Lung microvascular endothelial cell (primary cell): ENCODE results near the gene PDCD11. TPM values are rescaled to one million over a fixed set of nuclear protein-coding genes. Genes with fewer than 3 reads are reported as not detected.

Experiments used
- DNase-seq, 2 donors: peaks; one replicate each; pipeline versions ENCODE4 v3.0.0 to v3.0.0-alpha.2; 2010; ENCODE audit warnings: low read depth in 2 of 2
- total RNA-seq: library from RNA; depleted of rRNA; stranded (reverse); fragments of >200 nt; gene quantifications from 2 replicates; pipeline ENCODE4 v1.2.1, GENCODE V29; 2014

Gene PDCD11
- total RNA-seq, 1 donor from 2014 or later, result 27.2 TPM

DNA sequence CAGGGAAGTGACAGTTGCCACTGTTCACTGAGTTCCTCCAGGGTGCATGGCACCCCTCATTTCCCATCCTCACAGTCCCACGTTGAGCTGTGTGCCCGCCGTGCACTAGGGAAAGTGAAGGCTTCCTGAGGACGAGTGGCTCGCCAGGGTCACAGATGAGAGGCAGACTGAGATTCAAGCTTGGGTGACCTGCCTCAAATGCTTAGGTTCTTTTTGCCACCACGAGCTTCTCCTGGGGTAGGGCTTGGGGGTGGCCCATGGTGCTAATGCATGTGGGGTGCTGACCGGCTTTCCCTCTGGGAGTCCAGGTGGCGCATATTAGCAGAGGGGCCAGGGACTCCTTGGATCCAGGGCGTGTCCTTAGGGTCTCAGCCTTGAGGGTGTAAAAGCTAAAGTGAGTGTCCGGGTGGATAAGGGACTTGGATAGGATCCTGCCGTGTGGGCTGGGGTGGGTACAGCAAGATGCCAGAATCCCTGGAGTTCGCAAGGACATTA is 53.8 kb downstream of the PDCD11 start:
- DNase-seq, result no peak

DNA sequence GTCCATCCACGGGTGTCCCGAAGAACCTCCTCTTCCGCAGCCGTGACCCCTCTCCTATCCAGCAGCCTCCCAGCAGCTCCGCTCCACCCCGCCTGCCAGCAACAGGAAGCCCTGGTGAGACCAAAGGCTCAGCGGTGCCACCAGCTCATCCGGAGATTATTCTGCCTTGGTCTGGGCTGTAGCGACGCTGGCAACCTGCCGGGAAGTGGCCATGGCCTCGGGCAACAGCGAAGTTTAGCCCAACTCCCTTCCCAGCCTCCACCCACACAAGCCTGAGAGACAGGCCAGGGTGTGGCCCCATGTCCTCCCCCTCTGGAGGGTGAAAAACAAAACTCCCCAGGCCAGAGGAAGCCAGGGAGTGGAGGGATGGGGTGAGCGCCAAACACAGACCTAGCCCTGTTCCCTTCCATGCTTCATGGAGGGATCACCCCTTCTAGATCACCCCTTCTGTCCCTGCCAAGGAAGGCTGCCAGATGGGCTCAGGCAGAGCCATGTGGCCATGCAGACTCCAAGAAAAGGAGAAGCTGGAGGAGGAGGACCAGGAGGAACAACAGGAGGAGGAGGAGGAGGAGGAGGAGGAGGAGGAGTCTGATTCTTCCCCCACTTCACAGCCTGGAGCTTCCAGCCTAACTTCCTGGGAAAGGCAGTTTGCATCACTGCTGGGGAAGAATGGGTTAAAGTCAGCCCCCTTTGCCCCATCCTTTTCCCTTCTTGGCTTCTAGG is 54.8 kb downstream of the PDCD11 start:
- peak; percentile 47 to 51 for DNase-seq

DNA sequence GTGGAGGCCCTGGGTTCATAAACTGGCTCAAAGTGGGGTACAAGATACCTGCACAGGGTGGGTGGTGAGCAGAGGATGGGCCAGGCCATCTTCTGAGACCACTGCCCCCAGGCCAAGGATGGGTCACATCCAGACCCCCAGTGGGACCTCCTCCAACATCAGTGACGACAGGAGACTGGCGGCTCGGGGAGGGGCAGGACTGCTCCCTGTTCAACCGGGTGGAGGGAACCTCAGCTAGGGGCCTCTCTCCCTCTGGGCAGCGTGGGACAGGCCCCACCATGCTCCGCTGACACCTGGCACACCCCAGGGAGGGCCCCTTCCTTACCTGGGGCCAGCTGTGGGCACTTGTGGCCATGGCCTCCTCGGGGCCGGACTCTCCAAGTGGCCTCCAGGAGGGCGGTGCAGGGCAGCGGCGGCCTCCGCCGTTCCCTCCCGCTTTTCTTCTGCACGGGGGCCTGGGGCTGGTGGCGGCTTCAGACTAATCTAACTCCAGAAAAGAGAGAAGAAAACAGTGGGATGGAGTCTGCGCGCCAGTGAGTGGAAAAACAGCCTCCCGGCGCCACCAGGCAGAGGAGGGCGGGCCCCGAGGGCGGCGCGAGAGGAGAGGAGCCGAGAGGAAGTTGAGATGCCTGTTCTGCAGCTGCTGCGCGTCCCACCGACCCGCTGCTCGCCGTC is 55.5 kb downstream of the PDCD11 start, which contains the start of gene CALHM2:
TSS of gene CALHM2 (minus strand) at position 540 of the 675 bp plus-strand sequence. CDS start 2,429 bp downstream, outside the sequence.
- peak; percentile 49 to 54 for DNase-seq

DNA sequence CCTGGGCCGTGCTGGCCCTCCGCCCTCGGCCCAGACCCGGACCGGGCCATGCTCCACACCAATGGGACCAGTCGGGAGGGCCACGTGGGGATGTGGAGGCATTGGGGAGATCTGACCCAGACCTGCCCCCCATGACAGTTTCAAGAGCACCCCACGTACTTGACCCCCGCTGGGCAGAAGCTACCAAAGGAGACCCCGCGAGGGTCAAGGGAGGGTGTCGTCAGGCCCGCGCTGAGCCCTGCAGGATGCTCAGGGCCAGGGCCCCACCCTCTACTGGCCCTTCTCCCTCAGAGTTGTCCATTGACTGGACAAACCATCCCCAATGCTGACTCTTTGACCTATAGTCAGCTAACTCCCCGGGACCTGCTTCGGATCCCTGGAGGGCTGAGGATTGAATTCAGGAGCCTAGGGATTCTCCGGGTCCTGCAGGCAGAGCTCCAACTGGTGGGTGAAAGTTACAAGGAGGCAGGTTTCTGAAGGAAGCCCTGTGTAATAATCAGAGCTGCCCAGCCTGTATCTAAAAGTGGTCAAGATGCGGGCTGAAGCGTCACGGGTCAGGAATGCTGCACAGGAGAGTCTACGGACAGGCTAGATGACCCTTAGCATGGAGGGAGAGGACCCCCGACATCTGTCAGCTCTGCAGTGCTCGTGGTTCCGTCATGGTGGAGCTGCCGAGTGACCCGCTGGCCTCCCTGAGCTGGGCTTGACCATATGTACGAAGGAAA is 56.2 kb downstream of the PDCD11 start:
- no peak for DNase-seq

DNA sequence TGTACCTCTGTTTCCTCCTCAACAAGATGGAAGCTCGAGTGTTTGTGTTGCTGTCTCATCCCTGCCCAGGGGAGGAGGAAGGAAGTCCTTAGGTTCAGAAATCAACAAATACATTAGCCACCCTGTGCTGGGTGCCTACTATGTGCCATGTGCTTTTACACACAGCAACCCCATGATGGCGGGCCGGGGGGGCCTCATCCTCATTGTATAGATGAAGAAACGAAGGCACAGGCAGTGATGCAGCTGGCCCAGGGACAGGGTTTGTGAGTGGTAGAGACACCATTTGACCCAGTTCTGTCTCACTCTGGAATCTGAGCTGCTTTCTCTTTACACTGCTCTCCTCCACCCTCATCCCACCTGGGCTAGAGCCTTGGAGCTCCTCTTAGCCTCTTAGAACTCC is 57.6 kb downstream of the PDCD11 start:
- DNase-seq, result no peak

DNA sequence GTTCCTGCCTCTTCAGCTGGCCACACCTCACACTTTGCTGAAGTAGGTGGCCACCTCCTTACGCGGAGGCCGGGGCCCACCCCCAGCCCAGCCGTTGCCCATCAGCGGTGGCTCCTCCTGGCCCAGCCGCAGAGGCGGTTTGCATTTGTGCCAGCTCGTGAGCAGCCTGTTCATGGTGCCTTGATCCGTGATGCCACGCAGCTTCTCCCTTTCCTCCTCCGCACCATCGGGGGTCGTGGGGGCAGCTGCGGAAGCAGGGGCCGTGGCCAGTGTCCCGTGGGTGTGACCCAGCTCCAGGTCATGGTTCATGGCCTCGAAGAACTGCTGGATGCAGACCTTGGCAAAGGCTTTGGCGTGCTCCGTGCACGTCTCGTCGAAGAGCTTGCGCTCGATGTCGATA is 58.8 kb downstream of the PDCD11 start:
- no peak for DNase-seq

DNA sequence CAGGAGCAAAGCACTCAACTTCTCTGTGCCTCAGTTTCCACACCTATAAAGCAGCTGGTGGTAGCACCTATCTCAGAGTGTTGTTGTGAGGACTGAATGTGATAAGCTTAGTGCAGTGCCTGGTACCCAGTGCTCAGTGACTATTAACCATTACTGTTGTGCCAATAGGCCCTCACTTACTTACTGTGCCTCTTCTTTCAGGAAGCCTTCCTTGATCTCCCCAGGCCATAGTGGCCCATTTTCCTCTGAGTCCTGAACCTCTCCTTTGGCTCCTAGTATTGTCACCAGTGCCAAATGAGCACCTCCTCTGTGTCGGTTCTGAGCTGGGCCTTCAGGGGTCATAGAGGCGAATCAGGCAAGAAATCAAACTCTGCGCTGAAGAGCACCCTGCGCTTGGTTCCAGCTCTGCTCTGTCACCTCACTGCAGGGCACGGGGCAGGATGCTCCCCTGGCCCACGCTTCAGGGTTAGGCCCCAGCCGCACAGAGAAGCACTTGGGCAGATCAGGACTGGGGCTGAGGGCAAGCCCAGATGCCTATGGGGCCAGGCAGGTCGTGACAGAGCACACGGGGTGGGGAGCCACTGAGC is 59.7 kb downstream of the PDCD11 start:
- DNase-seq, result no peak

DNA sequence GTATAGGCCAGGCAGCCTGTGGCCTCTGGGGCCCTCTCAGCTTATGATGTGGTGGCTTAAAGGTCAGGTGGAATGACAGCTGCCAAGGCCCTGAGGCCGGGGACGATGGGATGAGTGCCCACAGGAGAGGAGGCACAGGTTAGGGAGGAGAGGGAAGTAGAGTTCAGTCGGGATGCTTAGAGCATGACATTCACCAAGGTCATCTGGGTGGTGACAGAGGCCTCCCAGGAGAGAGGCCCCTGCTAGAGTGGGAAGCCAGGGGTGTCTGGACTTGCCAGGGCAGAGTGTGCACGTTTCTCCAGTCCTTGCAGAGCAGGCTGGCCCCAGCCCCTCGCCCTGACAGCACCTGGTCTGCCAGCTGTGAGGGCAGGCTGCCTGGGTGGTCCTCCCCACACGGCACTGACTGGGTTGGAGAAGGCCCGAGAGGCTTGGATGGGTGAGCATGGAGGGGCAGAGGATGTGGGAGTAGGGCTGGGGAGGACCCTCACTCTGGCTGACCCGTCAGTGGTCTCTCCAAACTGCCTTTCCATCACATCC is 60.8 kb downstream of the PDCD11 start:
- DNase-seq, result no peak

DNA sequence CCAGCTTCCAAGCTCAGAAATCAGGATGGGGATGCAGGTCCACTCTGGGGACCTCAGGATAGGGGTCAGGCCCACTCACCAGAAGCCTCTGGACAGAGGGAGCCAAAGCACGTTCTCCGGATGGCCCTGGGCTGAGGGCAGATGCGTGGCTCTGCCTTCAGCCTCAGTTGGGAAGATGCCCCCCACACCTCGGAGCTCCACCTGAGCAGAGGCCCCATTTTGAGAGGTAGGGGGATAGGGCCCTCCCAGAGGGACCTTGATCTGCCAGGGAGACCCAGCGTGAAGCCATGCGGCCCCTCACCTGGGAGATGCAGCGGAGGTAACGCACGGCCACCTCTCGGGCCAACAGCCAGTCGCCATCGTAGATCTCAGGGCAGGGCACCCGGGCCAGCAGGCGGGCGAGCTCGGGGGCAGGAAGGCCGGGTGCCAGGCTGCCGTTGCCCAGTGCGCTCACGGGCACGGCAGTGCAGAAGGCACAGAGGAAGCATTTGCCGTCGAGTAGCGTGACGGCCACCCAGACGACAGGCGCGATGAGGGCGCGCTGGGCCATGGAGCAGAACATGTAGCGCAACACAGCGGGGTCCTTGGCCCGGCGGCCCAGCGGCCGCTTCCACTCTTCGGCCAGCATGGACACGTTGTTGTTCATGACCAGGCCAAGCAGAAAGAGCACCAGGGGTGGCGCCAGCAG is 61.6 kb downstream of the PDCD11 start:
- no peak for DNase-seq

DNA sequence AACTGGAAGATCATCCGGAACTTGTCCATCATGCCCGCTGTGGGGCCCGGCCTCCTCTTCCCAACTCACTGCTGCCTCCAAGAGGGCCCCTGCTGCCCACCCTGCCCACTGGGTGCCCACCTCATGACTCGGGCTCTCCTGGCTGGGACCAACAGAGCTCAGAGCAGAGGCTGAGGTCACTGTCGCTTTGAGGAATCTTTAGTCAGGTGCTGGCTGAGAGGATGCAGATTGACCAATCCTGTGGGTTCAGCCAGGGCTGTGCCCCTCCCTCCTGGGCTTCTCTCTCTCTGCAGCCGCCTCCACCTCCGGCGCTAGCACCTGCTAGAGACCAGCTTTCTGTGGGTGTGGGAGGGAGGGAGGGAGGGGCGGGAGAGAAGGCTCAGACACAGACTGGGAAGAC is 62.3 kb downstream of the PDCD11 start, which contains the start of gene CALHM1:
TSS of gene CALHM1 (minus strand) at position 181 of the 400 bp plus-strand sequence. CDS start at position 32, 149 bp downstream.
- no peak for DNase-seq

DNA sequence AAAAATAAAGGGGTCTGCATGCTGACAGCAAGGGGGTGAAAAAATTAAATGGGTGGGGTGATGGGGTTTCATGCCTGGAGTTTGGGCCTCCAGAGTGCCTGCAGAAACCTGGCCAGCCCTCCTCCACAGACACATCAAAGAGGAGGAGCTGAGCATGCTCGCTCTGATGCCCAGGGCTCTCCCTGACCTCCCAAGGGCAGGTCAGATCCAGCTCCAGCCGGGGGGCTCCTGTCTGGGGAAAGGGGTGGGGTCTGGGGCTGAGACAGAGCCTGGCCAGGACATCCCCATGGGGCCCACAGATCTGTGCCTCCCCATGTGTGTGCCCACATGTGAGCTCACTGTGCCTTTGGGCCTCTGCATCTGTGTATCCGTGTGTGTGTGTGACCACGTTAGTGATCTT is 63.2 kb downstream of the PDCD11 start:
- no peak for DNase-seq

DNA sequence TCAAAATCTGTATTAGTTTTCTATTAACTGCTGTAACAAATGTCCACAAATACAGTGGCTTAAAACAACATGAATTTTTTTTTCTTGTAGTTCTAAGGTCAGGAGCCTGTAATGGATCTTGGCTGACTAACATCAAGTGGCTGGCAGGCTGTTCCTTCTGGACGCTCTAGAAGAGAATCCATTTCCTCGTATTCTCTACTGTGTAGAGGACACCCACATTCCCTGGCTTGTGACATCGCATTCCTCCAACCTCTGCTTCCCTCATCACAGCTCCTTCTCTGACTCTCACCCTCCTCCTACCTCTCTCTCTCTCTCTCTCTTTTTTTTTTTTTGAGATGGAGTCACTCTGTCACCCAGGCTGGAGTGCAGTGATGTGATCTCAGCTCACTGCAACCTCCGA is 67.1 kb downstream of the PDCD11 start:
- no peak for DNase-seq

DNA sequence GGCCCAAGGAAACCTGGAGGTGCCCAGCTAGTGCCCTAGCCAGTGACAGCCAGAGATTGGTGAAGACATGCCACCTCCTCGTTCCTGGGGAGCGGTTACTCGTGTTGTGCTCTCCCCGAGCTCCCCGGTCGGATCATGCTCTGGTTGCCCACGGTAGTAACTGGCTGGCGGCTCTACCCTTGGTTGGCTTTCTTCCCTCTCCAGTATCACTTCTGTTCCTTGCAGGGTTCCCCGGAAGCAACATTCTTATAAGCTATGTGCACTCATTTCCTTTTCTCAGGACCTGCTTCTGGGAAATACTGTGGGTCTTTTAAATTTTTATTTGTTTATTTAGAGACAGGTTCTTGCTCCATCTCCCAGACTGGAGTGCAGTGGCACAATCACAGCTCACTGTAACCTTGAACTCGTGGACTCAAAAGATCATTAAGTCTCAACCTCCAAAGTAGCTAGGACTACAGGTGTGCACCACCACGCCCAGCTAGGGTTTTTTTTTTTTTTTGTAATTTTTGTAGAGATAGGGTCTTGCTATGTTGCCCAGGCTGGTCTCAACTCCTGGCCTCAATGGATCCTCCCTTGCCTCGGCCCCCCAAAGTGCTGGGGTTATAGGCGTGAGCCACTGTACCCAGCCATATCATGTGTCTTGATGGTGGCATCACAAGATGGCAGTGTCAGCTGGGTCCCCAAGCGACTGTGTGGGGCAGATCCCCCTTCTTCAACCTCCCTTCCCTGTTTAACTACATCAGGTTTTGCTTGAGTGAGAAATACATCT is 69.2 kb downstream of the PDCD11 start:
- DNase-seq, result no peak

DNA sequence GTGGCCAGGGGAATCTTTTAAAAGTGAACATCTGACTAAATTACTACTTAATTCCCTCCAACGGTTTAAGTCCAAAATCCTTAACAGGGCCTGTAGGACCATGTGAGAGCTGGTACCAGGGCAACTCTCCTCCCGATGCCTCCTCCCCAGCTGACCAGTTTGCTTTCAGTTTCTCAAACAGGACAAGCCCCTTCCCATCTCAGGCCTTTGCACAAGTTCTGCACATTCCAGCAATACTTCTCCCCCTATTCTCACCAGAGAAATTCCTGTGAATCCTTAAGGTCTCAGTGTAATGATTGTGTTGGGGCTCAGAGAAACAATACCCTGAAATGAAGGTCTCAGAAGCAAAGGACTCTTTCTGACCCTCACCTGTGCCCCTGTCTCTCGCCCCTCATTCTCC is 70.3 kb downstream of the PDCD11 start:
- DNase-seq, result no peak

DNA sequence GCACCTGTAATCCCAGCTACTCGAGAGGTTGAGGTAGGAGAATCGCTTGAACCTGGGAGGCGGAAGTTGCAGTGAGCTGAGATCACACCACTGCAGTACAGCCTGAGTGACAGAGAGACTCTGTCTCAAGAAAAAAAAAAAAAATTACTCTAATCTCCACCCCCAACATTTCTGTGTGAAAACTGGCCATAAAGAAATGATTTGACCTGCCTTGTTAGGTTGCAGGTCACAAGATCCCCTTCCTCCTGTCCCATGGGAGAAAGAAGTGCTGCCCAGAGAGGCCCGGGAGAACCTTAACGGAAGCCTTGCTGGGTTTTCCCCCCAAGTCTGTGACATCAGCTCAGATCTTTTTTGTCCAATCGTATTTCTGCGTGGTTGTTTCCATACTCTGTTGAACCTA is 71.0 kb downstream of the PDCD11 start:
- no peak for DNase-seq

DNA sequence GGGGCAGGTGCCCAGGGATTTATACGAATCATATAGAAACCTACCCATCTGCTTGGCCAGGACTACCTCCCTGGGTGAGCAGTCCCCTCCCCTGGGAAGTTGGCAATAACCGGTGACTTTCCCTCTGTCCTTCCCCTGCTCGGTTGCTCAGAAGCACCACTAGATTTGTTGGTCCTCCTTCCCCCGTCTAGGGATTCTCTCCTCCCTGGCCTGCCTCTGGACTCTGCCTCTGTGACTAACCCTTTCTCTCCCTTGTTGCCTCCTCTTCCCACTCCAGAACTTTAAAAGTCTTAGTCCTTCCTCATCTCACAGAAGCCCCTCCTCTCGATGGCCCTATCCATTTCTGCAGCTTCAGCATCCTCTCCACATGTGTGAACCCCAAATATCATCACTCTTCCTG is 72.8 kb downstream of the PDCD11 start:
- DNase-seq, result no peak

DNA sequence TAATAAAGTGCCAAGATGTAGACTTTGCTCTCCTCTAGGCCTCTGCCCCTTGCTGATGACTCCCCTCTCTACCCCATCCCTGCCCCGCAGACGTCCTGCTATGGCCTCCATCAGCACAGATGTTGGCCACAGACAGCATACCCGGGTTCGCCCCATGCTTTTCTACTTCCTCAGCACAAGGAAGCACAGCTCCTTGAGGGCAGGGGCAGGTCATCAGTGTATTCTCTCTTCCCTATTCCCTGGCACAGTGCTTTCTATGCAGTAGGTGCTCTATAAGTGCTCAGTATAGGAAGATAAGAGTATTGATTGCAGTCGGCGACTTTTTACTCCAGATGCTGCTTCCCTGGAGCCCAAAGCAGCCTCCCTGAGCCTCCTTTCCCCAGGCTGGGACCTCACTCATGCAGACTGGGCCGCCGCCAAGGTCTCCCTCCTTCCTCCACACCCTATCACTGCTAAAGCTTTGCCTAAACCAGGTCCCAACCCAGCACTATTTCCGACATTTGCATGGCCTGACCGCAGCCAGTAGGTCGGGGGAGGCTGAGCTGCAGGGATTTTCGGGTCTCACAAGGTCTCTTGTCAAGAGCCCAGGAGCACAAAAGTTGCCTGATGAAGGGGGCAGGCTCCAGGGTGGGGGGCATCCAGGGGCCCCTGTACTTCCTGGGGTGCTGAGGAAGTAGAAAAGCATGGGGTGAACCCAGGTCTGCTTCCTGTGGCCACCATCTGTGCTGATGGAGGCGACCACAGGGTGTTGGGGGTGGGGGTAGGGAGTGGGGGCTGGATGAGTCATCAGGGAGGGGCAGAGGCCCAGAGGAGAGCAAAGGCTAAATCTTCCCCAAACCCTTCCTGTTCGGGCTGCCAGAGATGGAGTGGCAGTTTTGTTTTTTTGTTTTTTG is 74.6 kb downstream of the PDCD11 start:
- no peak for DNase-seq

DNA sequence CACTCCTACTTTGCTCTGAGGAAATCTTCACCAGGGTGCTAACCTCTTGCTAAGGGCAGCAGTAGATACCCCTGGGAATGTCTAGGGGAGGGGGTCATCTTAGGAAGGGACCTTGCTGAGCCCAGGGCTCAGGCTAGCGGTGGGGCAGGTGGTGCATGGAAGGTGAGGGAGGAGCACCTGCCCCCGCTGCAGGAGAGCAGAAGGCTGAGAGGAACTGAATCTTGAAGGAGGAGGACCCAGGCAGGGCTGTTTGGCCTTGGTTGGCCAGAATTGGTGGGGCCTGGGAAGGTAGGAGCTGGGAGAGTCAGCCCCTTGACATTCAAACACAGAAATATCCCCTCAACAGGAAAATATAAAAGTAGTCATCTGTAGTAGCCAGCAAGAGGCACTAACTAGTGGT is 75.6 kb downstream of the PDCD11 start:
- DNase-seq, result no peak

DNA sequence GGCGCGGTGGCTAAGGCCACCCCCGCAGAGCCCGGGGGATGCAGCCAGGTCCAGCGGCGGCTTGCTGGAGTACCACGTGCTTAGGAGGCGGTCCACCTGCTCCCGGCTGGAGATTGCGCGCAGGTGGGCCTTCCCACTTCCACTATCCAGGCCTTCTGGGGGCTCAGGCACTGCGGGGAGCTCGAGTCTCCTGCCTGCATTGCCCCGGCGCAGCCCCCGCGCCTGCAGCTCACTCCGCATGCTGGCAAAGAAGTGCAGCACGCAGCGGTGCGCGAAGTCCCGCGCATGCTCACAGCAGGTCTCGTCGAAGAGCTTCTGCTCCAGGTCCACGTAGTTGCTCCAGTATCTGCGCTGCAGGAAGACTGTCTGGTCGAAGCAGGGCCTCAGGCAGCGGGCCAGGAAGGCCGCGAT is 76.8 kb downstream of the PDCD11 start:
- no peak for DNase-seq
